Measurements from ENCODE around the gene PDE5A.

The PDE5A gene

GRCh38 chr4:119510395-119511149 is 118.0 kb downstream of the PDE5A start:
- FAIRE-seq: no peak
- no peak for TF ChIP-seq TAF1 (IDR thresholded peaks at IDR 0.05; ENCODE audit: borderline replicate concordance, low read depth, low read length)
- no peak for TF ChIP-seq POLR2A (IDR thresholded peaks at IDR 0.05; ENCODE audit: low read depth, low read length)
- no peak for TF ChIP-seq POLR2AphosphoS5 (IDR thresholded peaks at IDR 0.05; ENCODE audit: low read depth, low read length)

GRCh38 chr4:119508281-119508680 is 120.3 kb downstream of the PDE5A start:
- no peak for FAIRE-seq
- no peak for TF ChIP-seq TAF1 (IDR thresholded peaks at IDR 0.05; ENCODE audit: borderline replicate concordance, low read depth, low read length)
- TF ChIP-seq POLR2AphosphoS5 (IDR thresholded peaks at IDR 0.05; ENCODE audit: low read depth, low read length): no peak
- TF ChIP-seq POLR2A (IDR thresholded peaks at IDR 0.05; ENCODE audit: low read depth, low read length): no peak
- DNase-seq (ENCODE audit: insufficient read length): no peak

More at GRCh38 chr4:119510395-119511149, 118.0 kb downstream of the PDE5A start:
- DNase-seq (ENCODE audit: insufficient read length): no peak

GRCh38 chr4:119506806-119507205 is 121.8 kb downstream of the PDE5A start:
- DNase-seq (ENCODE audit: insufficient read length): no peak
- TF ChIP-seq TAF1 (IDR thresholded peaks at IDR 0.05; ENCODE audit: borderline replicate concordance, low read depth, low read length) (no peak), POLR2AphosphoS5 (IDR thresholded peaks at IDR 0.05; ENCODE audit: low read depth, low read length) (no peak), POLR2A (IDR thresholded peaks at IDR 0.05; ENCODE audit: low read depth, low read length) (no peak)
- no peak for FAIRE-seq

GRCh38 chr4:119504616-119505015 is 124.0 kb downstream of the PDE5A start:
- TF ChIP-seq POLR2AphosphoS5 (IDR thresholded peaks at IDR 0.05; ENCODE audit: low read depth, low read length): no peak
- DNase-seq (ENCODE audit: insufficient read length) (no peak), FAIRE-seq (no peak)

DNA sequence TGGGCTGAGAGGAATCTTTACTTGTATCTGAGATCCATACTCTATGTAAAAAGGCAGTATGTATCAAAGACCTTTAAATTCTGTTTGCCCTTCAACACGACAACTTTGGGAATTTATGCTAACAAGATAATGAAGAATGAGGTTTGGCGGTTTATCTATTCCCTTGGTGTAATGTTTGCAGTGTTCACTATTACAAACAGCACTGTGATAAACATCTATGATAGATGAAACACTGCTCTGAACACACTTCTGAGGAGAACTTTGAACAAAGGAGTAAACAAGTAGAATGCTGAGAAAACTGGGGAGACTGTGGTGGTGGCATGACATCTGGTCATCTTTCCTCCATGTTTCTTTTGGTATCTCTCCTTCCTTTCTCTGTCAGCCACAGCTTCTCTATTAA is 126.9 kb downstream of the PDE5A start:
- no peak for FAIRE-seq
- TF ChIP-seq TAF1 (IDR thresholded peaks at IDR 0.05; ENCODE audit: borderline replicate concordance, low read depth, low read length) (no peak), POLR2AphosphoS5 (IDR thresholded peaks at IDR 0.05; ENCODE audit: low read depth, low read length) (no peak), POLR2A (IDR thresholded peaks at IDR 0.05; ENCODE audit: low read depth, low read length) (no peak)

GRCh38 chr4:119498527-119498926 is 130.1 kb downstream of the PDE5A start:
- DNase-seq (ENCODE audit: insufficient read length): no peak
- FAIRE-seq: no peak
- TF ChIP-seq POLR2A (IDR thresholded peaks at IDR 0.05; ENCODE audit: low read depth, low read length) (no peak), TAF1 (IDR thresholded peaks at IDR 0.05; ENCODE audit: borderline replicate concordance, low read depth, low read length) (no peak), POLR2AphosphoS5 (IDR thresholded peaks at IDR 0.05; ENCODE audit: low read depth, low read length) (no peak)

More for the DNA sequence above, 126.9 kb downstream of the PDE5A start:
- DNase-seq (ENCODE audit: insufficient read length): no peak

DNA sequence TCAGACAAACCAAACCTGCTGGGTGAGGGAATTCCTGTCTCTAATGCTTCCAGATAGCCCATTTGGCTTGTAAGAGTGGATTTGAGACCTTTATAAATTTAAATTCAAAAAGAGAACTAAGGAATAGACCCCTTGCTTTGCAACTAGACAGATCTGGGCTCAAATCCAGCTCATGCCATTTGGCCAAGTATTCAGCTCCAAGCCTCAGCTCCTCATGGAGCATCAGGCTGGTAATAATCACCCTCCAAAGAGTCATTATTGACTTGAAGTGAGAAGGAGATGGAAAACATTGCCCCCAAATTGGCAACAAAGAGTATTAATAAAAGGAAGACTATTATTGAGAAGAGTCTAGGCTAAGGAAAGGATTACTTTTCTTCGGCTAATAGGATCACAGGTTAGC is 134.7 kb downstream of the PDE5A start:
- no peak for DNase-seq (ENCODE audit: insufficient read length)
- TF ChIP-seq POLR2AphosphoS5 (IDR thresholded peaks at IDR 0.05; ENCODE audit: low read depth, low read length) (no peak), TAF1 (IDR thresholded peaks at IDR 0.05; ENCODE audit: borderline replicate concordance, low read depth, low read length) (no peak), POLR2A (IDR thresholded peaks at IDR 0.05; ENCODE audit: low read depth, low read length) (no peak)

GRCh38 chr4:119493419-119493818 is 135.2 kb downstream of the PDE5A start:
- TF ChIP-seq POLR2AphosphoS5 (IDR thresholded peaks at IDR 0.05; ENCODE audit: low read depth, low read length) (no peak), TAF1 (IDR thresholded peaks at IDR 0.05; ENCODE audit: borderline replicate concordance, low read depth, low read length) (no peak), POLR2A (IDR thresholded peaks at IDR 0.05; ENCODE audit: low read depth, low read length) (no peak)
- FAIRE-seq (no peak), DNase-seq (ENCODE audit: insufficient read length) (no peak)

More for the DNA sequence above, 134.7 kb downstream of the PDE5A start:
- no peak for FAIRE-seq

- TF ChIP-seq POLR2AphosphoS5 (IDR thresholded peaks at IDR 0.05; ENCODE audit: low read depth, low read length): no peak
- TF ChIP-seq TAF1 (IDR thresholded peaks at IDR 0.05; ENCODE audit: borderline replicate concordance, low read depth, low read length): no peak
- TF ChIP-seq POLR2A (IDR thresholded peaks at IDR 0.05; ENCODE audit: low read depth, low read length): no peak
- DNase-seq (ENCODE audit: insufficient read length): no peak
- peak; percentile 42 for FAIRE-seq
These were observed 138.3 kb downstream of the PDE5A start for GRCh38 chr4:119490335-119490734.

GRCh38 chr4:119489305-119489704 is 139.3 kb downstream of the PDE5A start:
- no peak for DNase-seq (ENCODE audit: insufficient read length)
- no peak for FAIRE-seq
- TF ChIP-seq POLR2AphosphoS5 (IDR thresholded peaks at IDR 0.05; ENCODE audit: low read depth, low read length): no peak
- TF ChIP-seq POLR2A (IDR thresholded peaks at IDR 0.05; ENCODE audit: low read depth, low read length): no peak
- TF ChIP-seq TAF1 (IDR thresholded peaks at IDR 0.05; ENCODE audit: borderline replicate concordance, low read depth, low read length): no peak

DNA sequence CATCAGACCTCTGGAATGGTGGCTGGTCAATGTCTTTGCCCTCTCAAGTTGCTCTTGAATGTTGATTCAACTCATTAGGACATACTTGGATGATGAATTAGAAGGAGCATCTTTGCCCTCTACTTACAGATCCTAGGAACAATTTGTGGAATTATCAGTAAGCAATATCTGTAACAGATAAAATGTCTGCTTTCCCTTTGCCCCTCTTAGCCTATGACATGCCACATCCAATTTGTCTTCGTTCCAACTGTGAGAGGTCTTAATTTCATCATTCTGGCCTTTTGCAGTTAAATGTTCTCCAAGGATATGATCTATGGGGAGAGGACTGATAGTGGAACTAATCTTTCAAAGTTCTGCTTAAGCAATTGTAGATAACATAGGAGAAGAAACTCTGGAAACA is 148.3 kb downstream of the PDE5A start:
- no peak for TF ChIP-seq TAF1 (IDR thresholded peaks at IDR 0.05; ENCODE audit: borderline replicate concordance, low read depth, low read length)
- no peak for TF ChIP-seq POLR2AphosphoS5 (IDR thresholded peaks at IDR 0.05; ENCODE audit: low read depth, low read length)
- TF ChIP-seq POLR2A (IDR thresholded peaks at IDR 0.05; ENCODE audit: low read depth, low read length): no peak
- DNase-seq (ENCODE audit: insufficient read length) (no peak), FAIRE-seq (no peak)

DNA sequence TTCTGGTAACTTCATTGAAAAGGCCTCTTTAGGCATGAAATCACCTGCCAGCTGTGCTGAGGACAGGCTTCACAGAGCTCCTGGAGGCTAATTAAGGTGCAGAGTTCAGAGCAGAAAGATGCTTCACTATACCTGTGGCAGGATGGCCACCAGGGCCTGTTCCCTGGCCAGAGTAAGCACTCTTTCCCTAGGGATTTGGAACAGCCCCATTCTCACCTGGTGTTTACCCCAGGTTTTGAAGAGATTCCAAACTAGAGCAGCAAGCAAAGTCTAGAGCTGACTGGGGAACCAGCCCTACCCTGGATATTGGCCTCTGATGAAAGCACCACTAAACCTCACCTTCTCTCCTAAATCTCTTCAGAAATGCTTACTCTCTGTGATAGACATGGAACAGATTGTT is 148.8 kb downstream of the PDE5A start:
- no peak for FAIRE-seq
- DNase-seq (ENCODE audit: insufficient read length): no peak
- TF ChIP-seq POLR2AphosphoS5 (IDR thresholded peaks at IDR 0.05; ENCODE audit: low read depth, low read length) (no peak), POLR2A (IDR thresholded peaks at IDR 0.05; ENCODE audit: low read depth, low read length) (no peak), TAF1 (IDR thresholded peaks at IDR 0.05; ENCODE audit: borderline replicate concordance, low read depth, low read length) (no peak)
